GM21367 (cell line): ENCODE data around the gene LYZL6.

ENCODE experiments used
- ATAC-seq: cut with Tn5 transposase; IDR thresholded peaks from one replicate; pipeline ENCODE4 v1.9.1; 2021; ENCODE audit not compliant: unreplicated experiment

LYZL6 gene, protein sequence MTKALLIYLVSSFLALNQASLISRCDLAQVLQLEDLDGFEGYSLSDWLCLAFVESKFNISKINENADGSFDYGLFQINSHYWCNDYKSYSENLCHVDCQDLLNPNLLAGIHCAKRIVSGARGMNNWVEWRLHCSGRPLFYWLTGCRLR

DNA sequence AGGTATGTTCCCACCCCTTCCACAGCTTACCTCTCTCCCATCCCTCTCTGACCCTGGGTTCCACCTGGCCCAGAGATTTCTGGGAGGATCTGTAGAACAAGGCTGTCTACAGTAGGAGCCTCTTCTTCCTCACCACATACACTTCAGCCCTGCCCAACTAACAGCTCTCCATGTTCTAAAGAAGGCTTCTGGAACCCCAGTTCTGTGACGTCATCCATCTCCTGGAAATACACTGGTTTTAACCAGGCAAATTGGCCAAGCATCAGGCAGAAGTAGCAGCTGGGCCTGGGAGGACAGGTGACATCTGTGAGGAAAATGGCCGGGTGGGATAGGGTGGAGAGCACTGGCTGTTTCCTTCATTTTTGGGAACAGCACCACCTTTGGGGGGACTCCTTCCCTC lies at the start of gene LYZL6:
LYZL6 (minus strand) TSS at position 177 of the 400 bp plus-strand sequence. CDS start 4,357 bp downstream, outside the sequence.
- no peak for ATAC-seq

GRCh38 chr17:35991075-35991474 lies 47.6 kb upstream of the LYZL6 start:
- no peak for ATAC-seq

DNA sequence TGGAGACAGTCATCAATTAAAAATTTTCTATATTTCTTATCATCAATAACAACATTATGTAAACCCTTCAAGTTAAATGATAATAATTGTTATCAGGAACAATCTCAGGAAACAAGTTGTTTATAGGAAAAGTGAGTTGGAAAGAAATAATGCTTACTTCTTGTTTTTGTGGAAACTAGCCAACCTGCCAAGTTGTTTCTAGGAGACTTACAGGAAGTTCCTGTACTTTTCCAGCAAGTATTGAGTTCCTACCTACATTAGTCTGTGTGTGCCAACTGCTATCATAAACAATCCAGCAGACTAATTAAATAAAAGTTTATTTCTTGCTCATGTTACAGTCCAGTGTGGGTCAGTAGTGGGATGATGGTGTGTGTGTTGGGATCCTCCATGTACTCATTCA lies 44.7 kb upstream of the LYZL6 start:
- ATAC-seq: no peak

- ATAC-seq: no peak
Measured at GRCh38 chr17:35986643-35987042, 43.1 kb upstream of the LYZL6 start, which contains the start of gene CCL14. Gene CCL14 (minus strand): TSS chr17:35986729. CDS start chr17:35986649, 80 bp downstream.

- no peak for ATAC-seq
Measured at GRCh38 chr17:35984140-35984539, 40.6 kb upstream of the LYZL6 start.

DNA sequence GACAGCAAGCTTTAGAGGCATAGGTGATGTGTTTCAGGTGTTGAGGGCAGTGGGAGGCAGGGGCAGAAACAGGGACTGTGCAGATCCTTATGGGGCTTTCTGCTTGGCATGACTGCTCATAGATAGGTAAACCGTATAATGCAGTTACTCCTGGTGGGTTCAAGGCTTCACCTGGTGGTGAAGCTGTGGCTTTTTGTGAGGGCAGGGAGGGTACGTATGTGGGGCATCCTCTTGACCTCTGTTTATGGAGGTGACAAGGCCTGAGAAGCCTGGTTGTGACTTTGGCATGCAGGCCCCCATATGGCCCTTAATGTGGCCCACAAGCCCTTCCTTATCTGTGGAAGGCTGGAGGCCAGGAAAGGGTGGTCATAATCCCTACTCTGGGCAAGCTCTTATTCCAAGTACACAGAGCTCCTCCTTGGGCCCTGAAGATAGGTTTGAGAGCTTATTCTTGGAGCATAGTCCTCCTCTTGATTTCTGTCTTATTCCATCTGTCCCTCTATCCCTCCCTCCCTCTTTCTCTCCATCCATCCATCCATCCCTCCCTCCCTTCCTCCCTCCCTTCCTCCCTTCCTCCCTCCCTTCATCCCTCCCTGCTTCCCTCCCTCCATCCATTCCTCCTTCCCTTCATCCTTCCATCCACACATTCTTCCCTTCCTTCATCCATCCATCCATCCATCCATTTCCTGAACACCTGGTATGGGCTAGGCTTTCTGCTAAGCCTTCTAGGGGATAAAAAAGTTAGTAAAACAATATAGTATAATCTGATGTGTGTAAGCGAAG lies 39.1 kb upstream of the LYZL6 start:
- no peak for ATAC-seq

DNA sequence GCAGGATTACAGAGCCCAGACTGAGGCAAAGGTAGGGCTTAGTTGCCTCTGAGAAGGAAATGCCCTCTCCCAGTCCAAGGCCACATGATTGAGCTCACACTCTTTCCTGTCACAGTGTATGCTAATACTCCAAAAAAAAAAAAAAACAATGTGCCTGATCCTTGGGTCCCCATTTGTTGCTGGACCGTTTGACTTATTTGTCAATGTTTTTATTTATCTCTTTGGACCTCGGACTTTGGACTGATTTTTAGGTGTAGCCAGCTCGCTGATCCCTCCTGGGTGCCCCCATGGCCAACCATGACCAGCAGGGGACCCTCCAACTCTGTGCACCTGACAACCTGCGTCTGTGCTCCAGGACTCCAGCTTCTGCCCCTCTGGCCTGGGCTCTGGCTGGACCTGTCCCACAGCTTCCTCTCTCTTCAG lies 38.4 kb upstream of the LYZL6 start:
- ATAC-seq: no peak

DNA sequence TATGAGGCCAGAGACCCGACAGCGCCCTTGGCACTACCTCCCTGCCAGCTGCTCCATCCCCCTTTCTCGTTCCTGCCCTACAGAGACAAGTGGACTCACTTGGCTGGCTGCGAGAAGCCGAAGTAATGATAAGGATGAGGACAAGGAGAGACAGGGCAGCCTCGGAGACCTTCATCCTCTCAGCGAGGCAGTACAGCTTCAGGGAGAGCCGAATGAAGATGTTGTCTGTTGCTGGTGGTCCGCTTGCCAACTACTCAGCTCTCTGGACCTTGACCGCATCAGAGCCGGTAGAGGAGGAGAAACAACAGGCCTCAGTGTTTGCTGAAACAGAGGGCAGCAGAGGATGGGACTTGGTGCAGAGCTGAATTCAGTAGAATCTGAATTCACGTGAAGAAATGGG lies 37.7 kb upstream of the LYZL6 start, which contains the start of gene CCL16:
CCL16 (minus strand) TSS at position 252 of the 400 bp plus-strand sequence; CDS start at position 175, 77 bp downstream.
- no peak for ATAC-seq

- ATAC-seq: no peak
Measured at GRCh38 chr17:35978346-35978745, 34.8 kb upstream of the LYZL6 start.

DNA sequence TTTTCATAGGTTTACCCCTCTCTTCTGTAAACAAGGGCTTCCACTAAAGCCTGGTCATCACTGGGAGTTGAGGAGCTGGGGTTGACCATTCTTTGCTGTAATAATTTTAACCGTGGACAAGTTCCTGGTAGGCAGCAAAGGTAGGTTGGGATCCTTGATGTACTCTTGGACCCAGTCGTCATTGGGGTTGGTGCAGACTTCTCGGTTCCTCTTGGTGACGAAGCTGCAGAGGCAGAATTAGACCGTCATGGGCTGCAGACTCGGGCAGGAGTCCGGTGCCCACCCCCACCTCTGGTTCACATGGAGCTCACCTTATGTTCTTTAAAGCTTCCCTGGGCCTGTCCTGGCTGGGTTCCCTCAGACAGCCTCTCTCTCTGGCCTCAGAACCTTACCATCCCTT lies 34.0 kb upstream of the LYZL6 start:
- ATAC-seq: no peak

- no peak for ATAC-seq
Measured at GRCh38 chr17:35973333-35974260, 30.1 kb upstream of the LYZL6 start.

GRCh38 chr17:35972945-35973332 lies 29.4 kb upstream of the LYZL6 start:
- no peak for ATAC-seq

DNA sequence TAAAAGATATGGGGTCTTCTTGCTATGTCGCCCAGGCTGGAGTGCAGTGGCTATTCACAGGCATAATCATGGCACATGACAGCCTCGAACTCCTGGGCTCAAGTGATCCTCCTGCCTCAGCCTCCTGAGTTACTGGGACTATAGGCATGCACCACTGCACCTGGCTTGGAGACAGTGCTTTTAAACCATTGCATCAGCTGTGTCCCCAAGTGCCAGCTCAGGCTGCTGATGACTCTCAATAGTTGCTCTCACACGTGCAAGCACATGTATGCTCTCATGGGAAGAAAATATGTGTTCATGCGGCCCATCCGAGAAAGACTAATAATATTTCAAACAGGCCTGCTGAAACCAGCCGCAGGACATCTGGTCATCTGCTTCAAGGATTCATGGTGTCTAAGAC lies 29.0 kb upstream of the LYZL6 start:
- ATAC-seq: no peak

DNA sequence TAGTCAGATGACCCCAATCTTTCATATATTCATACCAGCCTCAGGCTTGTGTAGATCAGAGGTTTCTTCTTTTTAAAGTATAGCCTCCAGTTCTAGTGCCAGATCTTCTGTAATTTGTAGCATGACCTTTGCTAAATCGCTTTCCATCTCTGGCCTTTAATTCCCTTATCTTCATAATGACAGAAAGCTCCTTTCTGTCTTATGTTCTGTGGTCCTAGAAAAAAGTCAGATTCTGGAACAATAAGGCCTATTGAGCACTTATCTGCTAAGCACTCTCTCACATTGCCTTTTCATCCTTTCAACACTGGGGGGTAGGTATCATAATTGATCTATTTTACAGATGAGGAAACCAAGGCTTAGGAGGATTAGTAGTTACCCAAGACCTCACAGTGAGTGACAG lies 28.6 kb upstream of the LYZL6 start:
- ATAC-seq: no peak

DNA sequence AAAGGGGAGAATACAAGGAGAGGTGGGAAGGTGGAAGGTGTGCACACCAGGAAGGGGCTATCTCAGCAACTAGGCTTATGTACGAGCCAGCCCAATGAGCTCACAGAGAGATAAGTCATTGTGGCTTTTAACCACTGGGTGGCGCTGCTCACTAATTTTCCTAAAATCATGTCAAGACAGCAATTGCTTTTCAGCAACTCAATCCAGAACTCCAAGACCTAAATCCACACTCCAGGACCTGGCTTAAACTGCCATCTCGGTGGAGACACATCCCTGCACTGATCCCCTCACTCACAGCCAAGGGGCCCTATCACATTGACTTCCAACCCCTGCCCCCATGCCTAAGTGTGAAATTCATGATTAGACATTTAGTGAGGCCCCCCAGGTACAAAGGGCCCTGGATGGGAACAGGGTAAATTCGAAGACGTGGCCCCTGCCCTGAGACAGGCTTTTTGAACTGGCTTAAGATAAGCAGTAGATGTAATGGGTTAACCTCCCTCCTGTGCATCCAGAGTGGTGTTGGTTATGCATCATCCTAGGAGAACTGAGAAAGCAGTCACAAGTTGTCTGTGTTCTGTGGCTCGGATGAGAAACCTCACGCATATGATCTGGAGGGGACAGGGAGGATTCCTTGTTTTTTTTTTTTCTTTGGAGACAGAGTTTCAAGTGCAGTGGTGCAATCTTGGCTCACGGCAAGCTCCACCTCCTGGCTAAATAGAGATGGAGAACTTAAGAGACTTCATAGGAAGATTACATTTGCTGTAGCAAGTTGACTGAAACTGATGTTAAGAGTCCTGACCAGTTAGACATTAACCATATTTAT lies 26.3 kb upstream of the LYZL6 start:
- no peak for ATAC-seq

- ATAC-seq: no peak
Measured at GRCh38 chr17:35968520-35969054, 25.1 kb upstream of the LYZL6 start.

DNA sequence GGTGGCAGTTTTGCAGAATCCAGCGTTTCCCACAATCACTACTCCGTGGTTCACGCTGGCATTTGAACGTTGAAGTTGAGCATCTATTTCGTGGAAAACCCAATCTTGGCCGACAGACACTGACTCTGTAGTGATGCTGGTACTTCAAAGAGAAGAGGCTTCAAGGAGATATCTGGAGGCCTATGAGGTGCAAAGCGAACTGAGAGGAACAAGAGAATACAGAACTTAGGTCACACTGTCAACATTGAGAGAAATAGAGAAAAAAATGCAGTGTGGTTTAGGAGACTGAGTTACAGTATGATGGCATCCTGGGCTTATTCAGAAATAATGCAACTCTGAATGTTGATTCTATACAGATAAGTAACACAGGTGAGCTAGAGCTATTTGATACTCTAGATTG lies 21.8 kb upstream of the LYZL6 start:
- ATAC-seq: no peak

- ATAC-seq: no peak
Measured at GRCh38 chr17:35963663-35964062, 20.1 kb upstream of the LYZL6 start.

GRCh38 chr17:35953720-35954119 lies 10.2 kb upstream of the LYZL6 start:
- no peak for ATAC-seq

GRCh38 chr17:35949401-35949800 lies 5.9 kb upstream of the LYZL6 start:
- no peak for ATAC-seq
